PC-9 (cell line): Measurements from ENCODE around the gene PALD1.

Experiments
- CTCF ChIP-seq: fragments of 200-600 bp; sonication (generic); conservative IDR thresholded peaks from 2 replicates; pipeline ENCODE4 v1.6.1; 2017; ENCODE audit warnings: mixed run types, antibody characterized with exemption, mild to moderate bottlenecking, moderate library complexity
- EZH2 ChIP-seq: fragments of 200-600 bp; sonication (generic); IDR thresholded peaks from 2 replicates; pipeline ENCODE4 v1.8.0; 2017; ENCODE audit warnings: antibody characterized with exemption, low read depth

- TF ChIP-seq EZH2 (no peak), CTCF (no peak)
Observed at GRCh38 chr10:70472799-70473454, 5.6 kb upstream of the PALD1 start.
